PC-9 (cell line): Measurements from ENCODE around the gene VWA8. TPM values are rescaled to one million over a fixed set of nuclear protein-coding genes. Genes with fewer than 3 reads are reported as not detected.
"Not testable (repeated sequence)": the region's sequence is repeated elsewhere in the genome, so short reads cannot be mapped to it uniquely, and the experiment has no call there.

ENCODE experiments used
- BruUV-seq: library from RNA; stranded (reverse); fragments of 400-500 nt; replicated peaks from 2 replicates; lab custom pipeline; 2021; lab: Mats Ljungman, UMichigan
- CTCF ChIA-PET: fragments of 300-600 bp; sonication (Branson Sonifier 250); formaldehyde crosslinking; loops from one replicate; lab custom pipeline; 2022; ENCODE audit warnings: antibody characterized with exemption; lab: Charles Lee
- POLR2A ChIA-PET: fragments of 300-600 bp; sonication (Branson Sonifier 250); formaldehyde crosslinking; loops from one replicate; lab custom pipeline; 2022; ENCODE audit warnings: antibody characterized with exemption; ENCODE audit not compliant: unreplicated experiment; lab: Charles Lee
- DNase-seq, 2 experiments: peaks; one replicate each; pipeline versions ENCODE4 v3.0.0 to v3.0.0-alpha.2; 2015 to 2022; ENCODE audit warnings: mixed read lengths in 1 of 2
- H2AFZ ChIP-seq: fragments of 200-600 bp; sonication (generic); 2 replicates; pipeline ENCODE4 v1.8.1; 2017; ENCODE audit warnings: antibody characterized with exemption
- H3F3A ChIP-seq: fragments of 200-600 bp; sonication (generic); 2 replicates; pipeline ENCODE4 v1.8.1; 2017; ENCODE audit warnings: antibody characterized with exemption, mild to moderate bottlenecking, low read depth; ENCODE audit not compliant: insufficient read depth
- H3K27ac ChIP-seq: fragments of 200-600 bp; sonication (generic); 2 replicates; pipeline ENCODE4 v1.6.1; 2016; ENCODE audit warnings: mixed run types
- H3K27me3 ChIP-seq: fragments of 200-600 bp; sonication (generic); 2 replicates; pipeline ENCODE4 v1.6.1; 2016; ENCODE audit warnings: low read depth, mixed run types; ENCODE audit not compliant: insufficient read depth
- H3K36me3 ChIP-seq: fragments of 200-600 bp; sonication (generic); 2 replicates; pipeline ENCODE4 v1.6.1; 2016; ENCODE audit warnings: low read depth, mixed run types
- H3K4me1 ChIP-seq: fragments of 200-600 bp; sonication (generic); replicated peaks from 2 replicates; pipeline ENCODE4 v1.6.1; 2016; ENCODE audit warnings: mixed run types; ENCODE audit not compliant: insufficient read depth
- H3K4me2 ChIP-seq: fragments of 200-600 bp; sonication (generic); 2 replicates; pipeline ENCODE4 v1.6.1; 2017; ENCODE audit warnings: mixed run types
- H3K4me3 ChIP-seq: fragments of 200-600 bp; sonication (generic); 2 replicates; pipeline ENCODE4 v1.6.1; 2016; ENCODE audit warnings: mixed run types
- H3K79me2 ChIP-seq: fragments of 200-600 bp; sonication (generic); 2 replicates; pipeline ENCODE4 v1.6.1; 2017; ENCODE audit warnings: low read depth, mixed run types
- H3K9me2 ChIP-seq: fragments of 200-600 bp; sonication (generic); 2 replicates; pipeline ENCODE4 v1.8.1; 2017; ENCODE audit warnings: mild to moderate bottlenecking; ENCODE audit not compliant: insufficient read depth
- H3K9me3 ChIP-seq: fragments of 200-600 bp; sonication (generic); 2 replicates; pipeline ENCODE4 v1.8.1; 2016; ENCODE audit warnings: low read depth; ENCODE audit not compliant: insufficient read depth
- H4K20me1 ChIP-seq: fragments of 200-600 bp; sonication (generic); 2 replicates; pipeline ENCODE4 v1.8.1; 2017; ENCODE audit not compliant: insufficient read depth
- CTCF ChIP-seq: fragments of 200-600 bp; sonication (generic); conservative IDR thresholded peaks from 2 replicates; pipeline ENCODE4 v1.6.1; 2017; ENCODE audit warnings: mixed run types, antibody characterized with exemption, mild to moderate bottlenecking, moderate library complexity
- EZH2 ChIP-seq: fragments of 200-600 bp; sonication (generic); IDR thresholded peaks from 2 replicates; pipeline ENCODE4 v1.8.0; 2017; ENCODE audit warnings: antibody characterized with exemption, low read depth
- intact Hi-C: fragments of 100-400 bp; cut with micrococcal nuclease; formaldehyde crosslinking; loops from one replicate; pipeline ENCODE4 v1.10.0; 2022; ENCODE audit not compliant: unreplicated experiment
- total RNA-seq: library from RNA; stranded (reverse); gene quantifications from 2 replicates; pipeline ENCODE4 v1.2.3, GENCODE V29; 2021

VWA8 gene
- total RNA-seq, 1 experiment from 2014 or later = 14.1 TPM

- H3K36me3 ChIP-seq = no peaks in the 10 kb centered on the region
- H4K20me1 ChIP-seq = no peaks in the 10 kb centered on the region
- no peak overlapping the region for H3K27ac ChIP-seq
- H3F3A ChIP-seq = no peaks in the 10 kb centered on the region
- H2AFZ ChIP-seq = no peak overlapping the region
- no TSS peak for BruUV-seq
- no peaks in the 10 kb centered on the region for H3K4me1 ChIP-seq
- no peaks in the 10 kb centered on the region for H3K27me3 ChIP-seq
- H3K4me2 ChIP-seq = no peak overlapping the region
- TF ChIP-seq EZH2 = no peak
- TF ChIP-seq CTCF = no peak
- no peaks in the 10 kb centered on the region for H3K79me2 ChIP-seq
- H3K9me3 ChIP-seq = no peaks in the 10 kb centered on the region
- no peaks in the 10 kb centered on the region for H3K9me2 ChIP-seq
- H3K4me3 ChIP-seq = no peak overlapping the region
- ChIA-PET POLR2A (no interaction called here), CTCF (no interaction called here)
- DNase-seq = no peak
- intact Hi-C loops = no loop called here
Measured at GRCh38 chr13:41577436-41577835, 383.5 kb downstream of the VWA8 start.

- H3K79me2 ChIP-seq, H3K27ac ChIP-seq, CTCF ChIA-PET, H3F3A ChIP-seq, H3K4me2 ChIP-seq, DNase-seq, H3K9me2 ChIP-seq, H4K20me1 ChIP-seq, intact Hi-C loops, BruUV-seq, H3K4me3 ChIP-seq, H3K27me3 ChIP-seq, H3K4me1 ChIP-seq, H2AFZ ChIP-seq, H3K9me3 ChIP-seq, POLR2A ChIA-PET, H3K36me3 ChIP-seq: not testable (repeated sequence)
Measured at GRCh38 chr13:41573640-41574039, 387.3 kb downstream of the VWA8 start.

- BruUV-seq, H3K27ac ChIP-seq, H3K27me3 ChIP-seq, H3K36me3 ChIP-seq, H4K20me1 ChIP-seq, H2AFZ ChIP-seq, H3K9me3 ChIP-seq, intact Hi-C loops, H3K9me2 ChIP-seq, H3K4me1 ChIP-seq, H3F3A ChIP-seq, CTCF ChIA-PET, H3K4me3 ChIP-seq, DNase-seq, POLR2A ChIA-PET, H3K79me2 ChIP-seq, H3K4me2 ChIP-seq: not testable (repeated sequence)
Measured at GRCh38 chr13:41571817-41572340, 389.0 kb downstream of the VWA8 start.

- ChIA-PET CTCF (no interaction called here), POLR2A (interaction anchor here (0.7 kb wide), 1 partner anchor 71 kb away, joined by 7 read pairs; no protein-coding TSS in a partner anchor)
- Histone ChIP-seq H3K9me3 (no peaks in the 10 kb centered on the region), H3K4me1 (no peaks in the 10 kb centered on the region), H3K27ac (no peak overlapping the region), H3K4me3 (no peak overlapping the region), H3K4me2 (no peak overlapping the region), H3F3A (no peaks in the 10 kb centered on the region), H3K9me2 (no peaks in the 10 kb centered on the region), H2AFZ (no peak overlapping the region), H3K79me2 (no peaks in the 10 kb centered on the region), H3K36me3 (peaks cover 4% of the 10 kb centered on the region; the same call in 1 of the 2 replicates), H3K27me3 (no peaks in the 10 kb centered on the region), H4K20me1 (no peaks in the 10 kb centered on the region)
- intact Hi-C loops = no loop called here
- no peak for DNase-seq
- no TSS peak for BruUV-seq
- no peak for TF ChIP-seq CTCF
- no peak for TF ChIP-seq EZH2
Measured at GRCh38 chr13:41568972-41569351, 391.9 kb downstream of the VWA8 start.
